Measurements from ENCODE around the gene TTC27.

- TF ChIP-seq, protein P1, sequence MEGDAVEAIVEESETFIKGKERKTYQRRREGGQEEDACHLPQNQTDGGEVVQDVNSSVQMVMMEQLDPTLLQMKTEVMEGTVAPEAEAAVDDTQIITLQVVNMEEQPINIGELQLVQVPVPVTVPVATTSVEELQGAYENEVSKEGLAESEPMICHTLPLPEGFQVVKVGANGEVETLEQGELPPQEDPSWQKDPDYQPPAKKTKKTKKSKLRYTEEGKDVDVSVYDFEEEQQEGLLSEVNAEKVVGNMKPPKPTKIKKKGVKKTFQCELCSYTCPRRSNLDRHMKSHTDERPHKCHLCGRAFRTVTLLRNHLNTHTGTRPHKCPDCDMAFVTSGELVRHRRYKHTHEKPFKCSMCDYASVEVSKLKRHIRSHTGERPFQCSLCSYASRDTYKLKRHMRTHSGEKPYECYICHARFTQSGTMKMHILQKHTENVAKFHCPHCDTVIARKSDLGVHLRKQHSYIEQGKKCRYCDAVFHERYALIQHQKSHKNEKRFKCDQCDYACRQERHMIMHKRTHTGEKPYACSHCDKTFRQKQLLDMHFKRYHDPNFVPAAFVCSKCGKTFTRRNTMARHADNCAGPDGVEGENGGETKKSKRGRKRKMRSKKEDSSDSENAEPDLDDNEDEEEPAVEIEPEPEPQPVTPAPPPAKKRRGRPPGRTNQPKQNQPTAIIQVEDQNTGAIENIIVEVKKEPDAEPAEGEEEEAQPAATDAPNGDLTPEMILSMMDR (IDR thresholded peaks at IDR 0.05; ENCODE audit: low read depth, low read length): no peak
- TF ChIP-seq EZH2phosphoT487 (IDR thresholded peaks at IDR 0.05; ENCODE audit: low read depth): no peak
Observed at GRCh38 chr2:32735348-32735747, 107.5 kb downstream of the TTC27 start.
